ENCODE data around the gene MED12L. TPM values are rescaled to one million over a fixed set of nuclear protein-coding genes. Genes with fewer than 3 reads are reported as not detected.
"Not testable (repeated sequence)": the region's sequence is repeated elsewhere in the genome, so short reads cannot be mapped to it uniquely, and the experiment has no call there.

The MED12L gene
- total RNA-seq, 4 donors from 2014 or later, result 1.6 to 23.7 (median 4.0) TPM

- Histone ChIP-seq H3K27me3 (no peaks in the 10 kb centered on the region), H3K9me3 (no peaks in the 10 kb centered on the region), H3K4me3 (replicated peaks in 1 of 3) (no peak overlapping the region), H3K27ac (no peak overlapping the region), H3K36me3 (no peaks in the 10 kb centered on the region), H3K4me1 (no peaks in the 10 kb centered on the region)
- no peak for DNase-seq
- no peak for TF ChIP-seq CTCF (IDR thresholded peaks at IDR 0.05)
- no peak for TF ChIP-seq POLR2A (IDR thresholded peaks at IDR 0.05)
- intact Hi-C loops (cut with DNase I), result no loop called here
- 64 to 74% methylated on average over 1 of the region's 1 CpG for WGBS, 2 donors
Measured at GRCh38 chr3:151074256-151074655, 11.2 kb upstream of the MED12L start.

DNA sequence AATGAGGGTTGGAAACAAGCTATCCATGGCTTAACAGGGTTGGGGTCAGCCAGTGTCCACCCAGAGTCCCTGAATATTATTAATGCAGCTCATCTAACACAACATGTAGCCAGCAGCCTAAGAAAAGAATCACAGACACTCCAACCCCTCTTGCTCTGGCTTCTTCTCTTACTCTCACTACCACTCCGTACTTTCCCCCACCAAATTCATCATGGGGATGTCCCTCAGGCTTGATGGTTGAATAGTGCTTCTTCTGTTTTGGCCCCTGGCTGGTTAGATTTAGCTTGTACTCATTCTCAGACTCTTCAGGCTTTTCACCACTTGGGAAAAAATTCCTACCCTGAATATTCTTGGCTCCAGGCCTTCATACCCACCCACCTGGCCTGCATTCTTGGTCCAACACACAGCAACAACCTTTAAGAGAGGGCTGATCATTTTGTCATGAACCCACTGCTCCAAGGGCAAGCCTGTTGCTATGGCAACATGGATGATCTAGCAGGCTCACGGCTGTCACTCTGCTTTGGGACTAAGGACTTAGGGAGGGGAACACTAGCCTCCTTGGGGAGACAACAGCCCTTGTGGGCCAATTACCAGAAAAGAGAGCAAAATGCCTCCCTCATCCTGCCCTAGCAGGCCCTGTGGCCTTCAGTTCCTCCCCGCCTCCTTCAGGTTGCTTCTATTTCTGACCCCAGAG, 9.4 kb upstream of the MED12L start:
- H3K4me3 ChIP-seq (replicated peaks in 1 of 3), result no peak overlapping the region
- WGBS, 2 donors, result 69 to 74% methylated on average over 3 of the region's 3 CpGs

GRCh38 chr3:151076626-151077025, 8.8 kb upstream of the MED12L start:
- 92 to 95% methylated on average over 4 of the region's 4 CpGs for WGBS, 2 donors
- Histone ChIP-seq H3K4me1 (no peaks in the 10 kb centered on the region), H3K9me3 (no peaks in the 10 kb centered on the region), H3K27ac (no peak overlapping the region), H3K27me3 (no peaks in the 10 kb centered on the region), H3K36me3 (no peaks in the 10 kb centered on the region), H3K4me3 (replicated peaks in 1 of 3) (no peak overlapping the region)
- no peak for DNase-seq
- intact Hi-C loops (cut with DNase I), result no loop called here
- TF ChIP-seq POLR2A (IDR thresholded peaks at IDR 0.05) (no peak), CTCF (IDR thresholded peaks at IDR 0.05) (no peak)

More for the DNA sequence above, 9.4 kb upstream of the MED12L start:
- intact Hi-C loops (cut with DNase I), result no loop called here
- H3K27me3 ChIP-seq, result no peaks in the 10 kb centered on the region
- H3K36me3 ChIP-seq, result no peaks in the 10 kb centered on the region
- DNase-seq, result no peak
- no peak overlapping the region for H3K27ac ChIP-seq
- TF ChIP-seq CTCF (IDR thresholded peaks at IDR 0.05) (no peak), POLR2A (IDR thresholded peaks at IDR 0.05) (no peak)
- no peaks in the 10 kb centered on the region for H3K4me1 ChIP-seq
- no peaks in the 10 kb centered on the region for H3K9me3 ChIP-seq

DNA sequence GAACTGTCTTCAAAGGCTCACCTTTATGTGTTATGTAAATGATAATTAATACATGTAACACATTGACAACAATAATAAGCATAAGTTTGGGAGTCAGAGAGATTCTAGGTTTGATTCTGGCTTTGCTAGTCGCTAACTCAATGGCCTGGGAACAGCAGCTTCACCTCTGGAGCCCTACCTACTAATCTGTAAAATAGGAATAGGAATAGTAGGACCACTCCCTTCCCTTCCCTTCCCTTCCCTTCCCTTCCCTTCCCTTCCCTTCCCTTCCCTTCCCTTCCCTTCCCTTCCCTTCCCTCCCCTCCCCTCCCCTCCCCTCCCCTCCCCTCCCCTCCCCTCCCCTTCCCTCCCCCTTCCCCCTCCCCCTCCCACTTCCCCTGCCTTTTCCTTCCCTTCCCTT, 4.4 kb upstream of the MED12L start:
- intact Hi-C loops (cut with DNase I); H3K36me3 ChIP-seq; H3K9me3 ChIP-seq; H3K27ac ChIP-seq; DNase-seq; H3K4me1 ChIP-seq; H3K27me3 ChIP-seq; H3K4me3 ChIP-seq (replicated peaks in 1 of 3): not testable (repeated sequence)
- 89 to 93% methylated on average over 1 of the region's 1 CpG for WGBS, 2 donors

- no peaks in the 10 kb centered on the region for H3K27me3 ChIP-seq
- intact Hi-C loops (cut with DNase I), result no loop called here
- peaks cover 0 to 10% of the 10 kb centered on the region in 2 donors for H3K4me1 ChIP-seq
- H3K9me3 ChIP-seq, result no peaks in the 10 kb centered on the region
- no peak overlapping the region for H3K27ac ChIP-seq
- TF ChIP-seq CTCF (IDR thresholded peaks at IDR 0.05), result no peak
- no peak for TF ChIP-seq POLR2A (IDR thresholded peaks at IDR 0.05)
- H3K4me3 ChIP-seq (replicated peaks in 1 of 3), result no peak overlapping the region
- no peak for DNase-seq
- no peaks in the 10 kb centered on the region for H3K36me3 ChIP-seq
- 52 to 58% methylated on average over 5 of the region's 5 CpGs for WGBS, 2 donors
Measured at GRCh38 chr3:151082880-151083838, 2.3 kb upstream of the MED12L start.

Data from thyroid gland (tissue), 4 donors.